Right kidney (tissue), 1 donor: Measurements from ENCODE around the gene POLR1D.

ENCODE experiments used
- DNase-seq: peaks from one replicate; pipeline ENCODE4 v3.0.0-alpha.2; 2016

Gene POLR1D

GRCh38 chr13:27636589-27637288, 15.0 kb downstream of the POLR1D start:
- no peak for DNase-seq

DNA sequence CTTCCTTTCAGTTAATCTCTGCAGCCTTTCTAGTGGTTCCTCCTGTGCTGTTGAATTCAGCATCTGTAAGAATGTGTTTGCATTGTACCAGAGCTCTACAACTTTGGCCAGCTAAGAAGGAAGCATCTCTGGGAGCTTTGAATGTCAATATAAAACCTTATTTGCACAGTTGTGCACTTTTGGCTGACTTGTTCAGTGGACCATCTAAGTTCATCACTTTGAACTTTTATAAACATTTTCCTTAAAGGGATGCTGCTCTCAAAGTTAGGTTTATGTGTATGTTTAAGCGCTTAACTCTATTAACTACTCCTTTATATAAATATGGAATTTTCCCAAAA, 15.6 kb downstream of the POLR1D start:
- no peak for DNase-seq

- DNase-seq: no peak
Measured at GRCh38 chr13:27638001-27638400, 16.3 kb downstream of the POLR1D start.

DNA sequence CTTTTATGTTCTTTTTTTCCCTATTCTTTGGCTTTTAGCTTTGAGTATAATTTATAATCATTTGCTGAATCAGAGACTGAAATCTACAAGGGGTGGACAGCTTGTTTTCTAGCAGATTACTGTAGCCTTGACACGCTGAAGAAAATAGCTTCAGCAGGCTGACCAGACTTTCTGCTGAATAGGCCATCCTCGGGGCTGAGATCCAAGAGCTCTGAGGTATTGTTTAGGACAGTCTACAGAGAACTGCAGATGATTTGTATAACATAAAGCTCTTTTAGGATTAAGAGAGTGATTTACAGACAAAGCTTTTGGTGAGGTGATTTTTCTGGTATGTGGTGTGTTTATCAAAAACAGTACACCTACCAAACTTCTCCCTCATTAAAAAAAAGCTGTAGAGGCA, 16.8 kb downstream of the POLR1D start:
- DNase-seq: no peak

GRCh38 chr13:27639186-27639585, 17.5 kb downstream of the POLR1D start:
- DNase-seq: no peak

GRCh38 chr13:27641711-27642502, 20.2 kb downstream of the POLR1D start:
- no peak for DNase-seq

DNA sequence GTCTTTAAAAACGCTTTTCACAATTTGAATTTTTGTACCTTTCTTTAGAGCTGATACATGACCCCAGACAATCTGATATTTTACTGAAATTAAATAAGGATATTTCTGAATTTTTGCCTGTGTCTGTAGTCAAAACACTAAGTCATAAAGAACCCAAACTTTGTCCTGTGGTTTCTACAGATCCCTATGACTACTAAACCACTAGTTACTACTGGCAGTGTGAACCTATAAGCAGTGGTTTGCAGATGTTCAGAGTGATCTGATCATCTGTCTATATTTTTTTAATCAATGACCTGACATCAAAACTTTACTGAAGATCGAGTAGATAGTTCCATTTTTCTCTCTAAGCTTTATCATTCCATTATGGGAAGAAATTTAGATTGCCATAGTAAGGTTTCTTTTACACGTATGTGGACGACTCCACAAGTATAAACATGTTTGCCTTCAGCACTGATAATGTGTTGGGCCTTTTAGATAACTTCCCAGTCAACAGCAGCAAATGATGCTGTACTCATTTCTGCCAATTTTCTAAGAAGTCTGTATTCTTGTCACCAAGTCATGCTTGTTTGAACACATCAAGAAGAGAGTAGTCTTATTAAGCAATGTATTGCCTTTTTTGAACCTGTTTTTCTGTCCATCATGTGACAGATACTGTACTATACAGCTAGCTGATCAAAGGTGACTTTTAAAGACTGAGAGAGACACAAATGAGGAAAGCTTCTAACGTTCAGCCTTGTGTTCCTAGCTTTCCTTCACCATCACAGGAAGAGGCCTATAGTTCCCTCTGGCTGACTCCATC, 21.8 kb downstream of the POLR1D start:
- no peak for DNase-seq

- DNase-seq: no peak
Measured at GRCh38 chr13:27644302-27644701, 22.6 kb downstream of the POLR1D start.

- no peak for DNase-seq
Measured at GRCh38 chr13:27650312-27650711, 28.6 kb downstream of the POLR1D start.

DNA sequence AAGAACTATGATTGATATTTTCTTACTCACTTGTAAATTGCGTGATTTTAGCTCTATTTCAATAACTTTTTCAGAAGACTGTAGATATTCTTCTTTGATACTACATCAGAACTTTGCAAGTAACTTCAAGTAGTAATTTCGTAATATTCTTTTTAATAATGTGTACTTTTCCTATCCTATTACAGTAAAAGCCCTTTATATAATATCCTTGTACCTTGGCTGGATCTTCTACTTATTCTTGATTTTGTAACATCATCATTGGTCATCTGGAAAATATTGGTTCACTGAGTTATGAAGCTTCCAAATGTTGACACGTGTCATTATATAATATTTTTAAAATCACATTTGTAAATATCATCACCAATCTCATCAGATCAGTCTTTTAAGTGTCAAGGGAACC, 32.4 kb downstream of the POLR1D start:
- no peak for DNase-seq

DNA sequence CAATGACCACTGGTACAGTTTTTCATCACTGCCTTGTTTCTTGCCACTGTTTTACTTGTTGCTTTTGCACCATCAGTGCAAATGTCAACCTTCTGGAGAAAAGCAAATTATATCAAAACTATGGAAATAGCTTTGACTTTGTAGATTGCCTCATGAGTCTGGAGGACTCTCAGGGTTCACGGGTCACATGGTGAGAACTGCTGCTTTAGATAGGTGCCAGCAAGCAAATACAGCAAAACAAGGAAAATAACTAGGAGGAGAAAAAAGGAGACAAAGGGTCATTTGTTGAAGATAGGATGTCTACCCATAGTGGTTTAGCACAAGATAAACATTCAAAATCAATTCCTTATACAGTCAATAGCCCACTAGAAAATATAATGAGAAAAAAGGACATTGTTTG, 33.1 kb downstream of the POLR1D start:
- no peak for DNase-seq

- no peak for DNase-seq
Measured at GRCh38 chr13:27657724-27658123, 36.0 kb downstream of the POLR1D start.

GRCh38 chr13:27658546-27658945, 36.9 kb downstream of the POLR1D start:
- DNase-seq: no peak

GRCh38 chr13:27659145-27659865, 37.6 kb downstream of the POLR1D start:
- no peak for DNase-seq

DNA sequence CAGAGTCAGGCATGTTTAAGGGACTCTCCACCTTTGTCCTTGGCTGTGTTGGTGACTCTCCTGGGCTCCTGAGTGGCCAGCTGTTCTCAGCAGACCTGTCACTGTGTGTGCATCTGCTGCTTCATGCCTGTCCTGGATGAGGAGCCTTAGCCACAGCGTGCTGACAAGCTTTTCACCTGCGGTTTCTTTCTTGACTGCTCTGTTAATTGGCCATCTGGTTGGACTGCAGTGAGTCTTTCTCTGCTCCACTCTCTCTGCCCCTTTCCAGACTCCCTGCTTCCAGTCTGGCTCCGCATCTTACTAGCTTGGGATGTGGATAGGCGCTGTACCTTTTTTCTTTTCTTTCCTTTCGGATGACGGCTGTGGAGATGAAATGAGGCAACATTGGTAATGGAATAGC, 38.8 kb downstream of the POLR1D start:
- no peak for DNase-seq

DNA sequence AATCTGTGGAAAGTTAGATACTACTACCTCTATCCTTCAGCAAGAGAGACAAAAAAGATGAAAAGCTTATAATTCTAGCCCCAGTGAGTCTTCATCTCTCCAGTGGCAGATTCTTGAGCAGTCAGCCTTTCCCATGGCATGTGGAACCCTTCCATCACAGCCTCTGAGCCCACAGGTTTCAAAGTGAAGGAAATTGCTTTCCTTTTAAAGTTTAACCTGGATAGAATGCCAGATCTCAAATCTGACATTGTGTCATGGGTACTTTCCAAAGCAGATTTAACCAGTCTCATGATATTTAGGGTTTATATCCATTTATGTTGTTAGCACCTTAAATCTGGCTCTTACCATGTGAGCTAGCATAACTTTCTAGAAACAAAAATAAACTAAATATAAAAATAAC, 39.3 kb downstream of the POLR1D start:
- no peak for DNase-seq

DNA sequence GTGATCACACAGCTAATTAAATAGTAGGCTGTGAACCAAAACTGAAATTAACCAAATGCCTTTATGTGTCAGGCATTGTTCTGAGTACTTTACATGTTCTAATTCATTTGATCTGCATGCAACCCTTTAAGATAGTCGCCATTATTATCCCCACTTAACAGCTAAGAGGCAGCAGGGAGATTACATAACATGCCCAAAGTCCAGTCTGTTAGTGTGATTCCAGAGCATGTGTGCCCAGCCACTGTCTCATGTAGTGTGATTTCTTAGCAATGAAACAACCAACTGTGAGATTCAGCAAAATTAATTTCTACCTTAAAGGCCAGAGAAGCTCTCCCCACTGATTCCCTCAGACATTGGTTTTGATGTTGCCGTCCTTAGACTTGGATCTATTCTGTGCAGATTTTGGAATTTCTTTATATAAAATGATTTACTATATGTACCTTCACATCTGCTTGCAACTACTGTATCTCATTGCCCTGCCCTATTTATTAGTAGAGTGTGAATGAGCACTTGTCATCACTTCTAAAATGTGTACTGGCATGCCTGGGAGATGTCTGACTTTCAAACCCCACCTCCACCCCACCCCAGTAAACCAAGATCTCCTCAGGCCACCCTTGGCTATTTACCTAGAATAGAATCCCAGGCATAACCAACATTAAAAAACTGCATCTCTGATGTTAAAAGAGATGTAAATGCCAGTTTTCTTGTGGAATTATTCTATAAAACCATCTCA, 41.2 kb downstream of the POLR1D start:
- DNase-seq: no peak

- no peak for DNase-seq
Measured at GRCh38 chr13:27663947-27664346, 42.3 kb downstream of the POLR1D start.

DNA sequence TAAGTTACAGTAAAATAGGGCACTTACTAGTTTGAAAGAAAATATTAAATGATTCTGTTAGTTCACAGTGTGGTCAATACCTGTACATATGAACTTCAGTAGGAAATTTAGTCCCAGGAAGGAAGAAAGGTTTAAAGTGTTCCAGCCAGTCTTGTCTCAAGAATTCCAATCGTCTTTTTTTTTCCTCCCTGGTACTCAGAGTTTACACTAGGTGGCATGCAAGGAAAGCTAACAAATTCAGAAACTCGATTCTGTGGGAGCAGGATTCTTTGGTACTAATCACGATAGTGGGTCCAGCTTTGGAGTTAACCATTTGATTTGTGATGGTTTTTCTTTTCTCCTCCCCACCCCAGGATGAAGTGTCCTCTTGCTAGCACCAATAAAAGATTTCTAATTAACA, 43.6 kb downstream of the POLR1D start:
- no peak for DNase-seq

DNA sequence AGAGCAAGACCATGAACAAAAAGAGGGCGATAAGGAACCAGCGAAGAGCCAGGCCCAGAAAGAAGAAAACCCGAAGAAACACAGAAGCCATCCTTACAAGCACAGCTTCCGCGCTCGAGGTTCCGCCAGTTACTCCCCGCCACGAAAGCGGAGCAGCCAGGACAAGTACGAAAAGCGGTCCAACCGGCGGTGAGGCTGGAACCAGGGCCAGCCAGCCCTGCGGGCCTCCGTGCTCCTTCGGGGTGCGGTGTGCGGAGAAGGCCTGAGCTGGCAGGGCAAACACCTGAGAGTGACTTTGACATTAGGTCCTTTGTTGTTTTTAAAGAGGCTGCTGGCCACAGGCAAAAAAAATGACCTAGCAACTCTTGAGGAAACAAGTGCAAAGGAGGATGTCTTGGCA, 44.1 kb downstream of the POLR1D start:
- DNase-seq: no peak

GRCh38 chr13:27666951-27667350, 45.3 kb downstream of the POLR1D start:
- DNase-seq: no peak

DNA sequence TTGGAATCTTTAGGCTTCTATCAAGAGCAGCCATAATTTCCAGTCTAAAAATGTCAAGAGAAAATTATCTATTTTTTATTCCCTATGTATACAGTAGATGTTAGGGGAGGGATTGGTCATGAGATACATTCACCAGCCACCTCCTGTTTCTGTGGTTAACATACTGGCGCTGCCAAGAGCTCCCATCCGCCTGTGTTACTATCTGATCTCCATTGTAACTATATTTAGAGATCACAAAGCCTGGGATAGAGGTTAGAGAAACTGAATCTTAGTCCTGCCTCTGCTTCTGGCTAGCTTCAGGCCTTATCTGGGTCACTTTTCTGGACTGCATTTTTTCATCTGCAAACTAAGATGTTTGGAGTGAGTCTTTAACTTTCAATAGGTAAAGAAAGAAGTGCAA, 46.3 kb downstream of the POLR1D start:
- no peak for DNase-seq
